ENCODE data around the gene ADARB2.

DNA sequence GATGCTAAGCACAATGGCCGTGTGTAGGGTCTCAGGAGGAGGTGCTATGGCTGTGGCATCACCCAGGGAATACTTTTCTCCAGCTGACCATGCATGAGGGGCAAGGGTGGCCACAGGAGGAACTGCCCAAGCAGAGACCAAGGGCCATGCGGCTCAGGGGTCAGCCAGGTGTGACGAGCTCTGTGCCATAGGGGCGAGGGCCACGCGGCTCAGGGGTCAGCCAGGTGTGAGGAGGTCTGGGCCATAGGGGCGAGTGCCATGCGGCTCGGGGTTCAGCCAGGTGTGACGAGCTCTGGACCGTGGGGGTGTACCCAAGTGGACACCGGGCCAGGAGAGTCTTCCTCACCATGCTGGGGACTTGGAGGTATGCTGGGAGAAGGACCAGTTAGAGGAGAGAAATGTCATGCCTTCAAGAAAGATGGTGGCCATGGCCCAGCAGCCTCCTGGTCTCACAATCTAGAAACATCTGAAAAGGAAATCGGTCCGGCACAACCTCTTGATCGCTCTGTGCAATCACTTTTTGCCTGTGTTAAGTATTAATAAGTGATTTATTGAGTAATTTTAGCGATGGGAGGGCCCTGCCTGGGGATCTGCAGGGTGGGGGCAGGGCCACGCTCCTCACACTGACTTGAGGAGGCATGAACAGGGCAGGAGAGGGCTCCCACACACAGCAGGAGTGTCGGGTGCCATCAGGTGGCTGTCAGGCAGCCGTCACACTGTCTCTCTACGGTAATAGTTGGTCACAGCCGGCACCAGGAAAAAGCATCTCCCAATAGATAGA lies 265.0 kb downstream of the ADARB2 start:
- TF ChIP-seq POLR2AphosphoS5 (IDR thresholded peaks at IDR 0.05; ENCODE audit: low read depth, low read length) (no peak), TAF1 (IDR thresholded peaks at IDR 0.05; ENCODE audit: borderline replicate concordance, insufficient read depth, low read length) (no peak), SIN3A (IDR thresholded peaks at IDR 0.05; ENCODE audit: borderline replicate concordance, insufficient read depth, low read length) (no peak)
- TF ChIP-seq, protein P1, sequence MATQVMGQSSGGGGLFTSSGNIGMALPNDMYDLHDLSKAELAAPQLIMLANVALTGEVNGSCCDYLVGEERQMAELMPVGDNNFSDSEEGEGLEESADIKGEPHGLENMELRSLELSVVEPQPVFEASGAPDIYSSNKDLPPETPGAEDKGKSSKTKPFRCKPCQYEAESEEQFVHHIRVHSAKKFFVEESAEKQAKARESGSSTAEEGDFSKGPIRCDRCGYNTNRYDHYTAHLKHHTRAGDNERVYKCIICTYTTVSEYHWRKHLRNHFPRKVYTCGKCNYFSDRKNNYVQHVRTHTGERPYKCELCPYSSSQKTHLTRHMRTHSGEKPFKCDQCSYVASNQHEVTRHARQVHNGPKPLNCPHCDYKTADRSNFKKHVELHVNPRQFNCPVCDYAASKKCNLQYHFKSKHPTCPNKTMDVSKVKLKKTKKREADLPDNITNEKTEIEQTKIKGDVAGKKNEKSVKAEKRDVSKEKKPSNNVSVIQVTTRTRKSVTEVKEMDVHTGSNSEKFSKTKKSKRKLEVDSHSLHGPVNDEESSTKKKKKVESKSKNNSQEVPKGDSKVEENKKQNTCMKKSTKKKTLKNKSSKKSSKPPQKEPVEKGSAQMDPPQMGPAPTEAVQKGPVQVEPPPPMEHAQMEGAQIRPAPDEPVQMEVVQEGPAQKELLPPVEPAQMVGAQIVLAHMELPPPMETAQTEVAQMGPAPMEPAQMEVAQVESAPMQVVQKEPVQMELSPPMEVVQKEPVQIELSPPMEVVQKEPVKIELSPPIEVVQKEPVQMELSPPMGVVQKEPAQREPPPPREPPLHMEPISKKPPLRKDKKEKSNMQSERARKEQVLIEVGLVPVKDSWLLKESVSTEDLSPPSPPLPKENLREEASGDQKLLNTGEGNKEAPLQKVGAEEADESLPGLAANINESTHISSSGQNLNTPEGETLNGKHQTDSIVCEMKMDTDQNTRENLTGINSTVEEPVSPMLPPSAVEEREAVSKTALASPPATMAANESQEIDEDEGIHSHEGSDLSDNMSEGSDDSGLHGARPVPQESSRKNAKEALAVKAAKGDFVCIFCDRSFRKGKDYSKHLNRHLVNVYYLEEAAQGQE (IDR thresholded peaks at IDR 0.05; ENCODE audit: insufficient read depth in 1 of 2, low read depth in 2 of 2, low read length in 2 of 2): no peak
